Keratinocyte (primary cell): Measurements from ENCODE around the gene TMEM200A. TPM values are rescaled to one million over a fixed set of nuclear protein-coding genes. Genes with fewer than 3 reads are reported as not detected.

Source experiments
- DNase-seq: peaks from one replicate; pipeline ENCODE4 v3.0.0-alpha.2; 2011; ENCODE audit warnings: low read depth, missing footprints, low spot score
- FAIRE-seq: peaks from 2 replicates; lab custom pipeline; 2011; peaks lifted over from hg19 to GRCh38; lab: Jason Lieb, UNC
- H2AFZ ChIP-seq: 2 replicates; pipeline ENCODE4 v1.6.0; 2012; ENCODE audit warnings: low read length, control low read depth, inconsistent platforms; ENCODE audit not compliant: control insufficient read depth
- H3K27ac ChIP-seq: 2 replicates; pipeline ENCODE4 v1.5.1; 2011; ENCODE audit warnings: low read length; ENCODE audit not compliant: control insufficient read depth, insufficient read depth
- H3K27me3 ChIP-seq: 3 replicates; pipeline ENCODE4 v1.6.0; 2011; ENCODE audit warnings: low read length; ENCODE audit not compliant: control insufficient read depth, insufficient read depth; ENCODE audit errors: extremely low read depth
- H3K36me3 ChIP-seq, 2 experiments: 2 replicates in 1 of 2; 3 replicates in 1 of 2; pipeline ENCODE4 v1.5.1; 2011; ENCODE audit warnings: low read length in 2 of 2, mild to moderate bottlenecking in 1 of 2; ENCODE audit not compliant: control insufficient read depth in 2 of 2, insufficient read depth in 2 of 2; ENCODE audit errors: extremely low read depth in 1 of 2
- H3K4me1 ChIP-seq: 3 replicates; pipeline ENCODE4 v1.5.1; 2011; ENCODE audit warnings: low read length; ENCODE audit not compliant: control insufficient read depth, insufficient read depth; ENCODE audit errors: extremely low read depth
- H3K4me2 ChIP-seq: 3 replicates; pipeline ENCODE4 v1.6.0; 2011; ENCODE audit warnings: low read depth, low read length; ENCODE audit not compliant: control insufficient read depth, insufficient read depth; ENCODE audit errors: extremely low read depth
- H3K4me3 ChIP-seq, 3 experiments: fragments of 200-600 bp in 1 of 3; sonication (generic) in 1 of 3; 2 replicates in 2 of 3; 3 replicates in 1 of 3; pipeline ENCODE4 v1.5.1; 2011 to 2016; ENCODE audit warnings: low read length in 3 of 3, mild to moderate bottlenecking in 3 of 3, control low read depth in 2 of 3, inconsistent platforms in 1 of 3, low read depth in 1 of 3, mixed read lengths in 1 of 3, mixed run types in 1 of 3, moderate library complexity in 1 of 3; ENCODE audit not compliant: control insufficient read depth in 2 of 3, insufficient read depth in 2 of 3; ENCODE audit errors: extremely low read depth in 1 of 3
- H3K79me2 ChIP-seq: 2 replicates; pipeline ENCODE4 v1.6.0; 2012; ENCODE audit warnings: low read length; ENCODE audit not compliant: control insufficient read depth, insufficient read depth
- H3K9ac ChIP-seq: 3 replicates; pipeline ENCODE4 v1.6.0; 2011; ENCODE audit warnings: low read length; ENCODE audit not compliant: control insufficient read depth, insufficient read depth; ENCODE audit errors: extremely low read depth
- H3K9me1 ChIP-seq: 3 replicates; pipeline ENCODE4 v1.6.0; 2011; ENCODE audit warnings: low read length; ENCODE audit not compliant: control insufficient read depth, insufficient read depth; ENCODE audit errors: extremely low read depth
- H3K9me3 ChIP-seq: 2 replicates; pipeline ENCODE4 v1.5.1; 2012; ENCODE audit warnings: low read depth, low read length; ENCODE audit not compliant: control insufficient read depth
- H4K20me1 ChIP-seq: 3 replicates; pipeline ENCODE4 v1.6.0; 2011; ENCODE audit warnings: low read length; ENCODE audit not compliant: control insufficient read depth, insufficient read depth; ENCODE audit errors: extremely low read depth
- CTCF ChIP-seq, 3 experiments: IDR thresholded peaks in 1 of 3; conservative IDR thresholded peaks in 1 of 3; optimal IDR thresholded peaks in 1 of 3; 2 replicates in 2 of 3; 3 replicates in 1 of 3; pipeline versions ENCODE3 to v1.5.1; 2011; ENCODE audit warnings: low read length in 3 of 3, mild to moderate bottlenecking in 3 of 3, moderate library complexity in 2 of 3, control low read depth in 1 of 3, inconsistent platforms in 1 of 3; ENCODE audit not compliant: insufficient read depth in 2 of 3; ENCODE audit errors: extremely low read depth in 1 of 3
- EZH2 ChIP-seq: IDR thresholded peaks from one replicate; pipeline ENCODE4 v1.6.1; 2012; ENCODE audit warnings: inconsistent platforms, mild to moderate bottlenecking, low read length, moderate library complexity
- dilution Hi-C: fragments of 300-500 bp; cut with MboI; formaldehyde crosslinking; loops from one replicate; pipeline ENCODE4 v1.7.0; 2020; ENCODE audit warnings: low sequenced_read_pairs; ENCODE audit not compliant: extremely low pct_ligation_motif_present
- polyA plus RNA-seq, 5 experiments: library from polyadenylated mRNA; depleted of rRNA in 3 of 5; stranded (reverse) in 3 of 5; stranded (forward) in 1 of 5; unstranded in 1 of 5; fragments of >200 nt; gene quantifications; 1 replicate in 1 of 5; 2 replicates in 3 of 5; 3 replicates in 1 of 5; pipeline versions ENCODE4 v1.2.1 to v1.2.3, GENCODE V29; 2011 to 2012; ENCODE audit warnings: missing spikeins in 2 of 5, low read depth in 1 of 5, low replicate concordance in 1 of 5

The TMEM200A gene
- polyA plus RNA-seq, 1 donor (not counting 4 experiments of a cell fraction or from before 2014, with no cell fraction given) = 80.4 TPM

- DNase-seq = no peak
- Histone ChIP-seq H4K20me1 (no peaks in the 10 kb centered on the region), H2AFZ (no peak overlapping the region), H3K9me1 (no peaks in the 10 kb centered on the region), H3K4me3 (no peak overlapping the region), H3K27me3 (no peaks in the 10 kb centered on the region), H3K4me2 (no peak overlapping the region), H3K79me2 (peaks cover 29% of the 10 kb centered on the region), H3K9ac (no peak overlapping the region), H3K27ac (no peak overlapping the region), H3K36me3 (no peaks in the 10 kb centered on the region), H3K9me3 (no peaks in the 10 kb centered on the region), H3K4me1 (no peaks in the 10 kb centered on the region)
- FAIRE-seq = no peak
- dilution Hi-C loops = no loop called here
- no peak for TF ChIP-seq CTCF (optimal IDR thresholded peaks at IDR 0.05 in 1 of 3, IDR thresholded peaks at IDR 0.05 in 1 of 3, conservative IDR thresholded peaks at IDR 0.05 in 1 of 3; ENCODE audit: extremely low read depth in 1 of 3, insufficient read depth in 2 of 3, low read length in 3 of 3)
- TF ChIP-seq EZH2 = no peak
Observed at GRCh38 chr6:130354322-130354721, 11.5 kb upstream of the TMEM200A start.

- H3K4me1 ChIP-seq = no peaks in the 10 kb centered on the region
- no peak overlapping the region for H3K27ac ChIP-seq
- H2AFZ ChIP-seq = no peak overlapping the region
- no peak overlapping the region for H3K9ac ChIP-seq
- DNase-seq (no peak), FAIRE-seq (no peak)
- no peak overlapping the region for H3K4me3 ChIP-seq
- H3K9me3 ChIP-seq = no peaks in the 10 kb centered on the region
- H4K20me1 ChIP-seq = no peaks in the 10 kb centered on the region
- H3K36me3 ChIP-seq = no peaks in the 10 kb centered on the region
- peaks cover 31% of the 10 kb centered on the region for H3K79me2 ChIP-seq
- TF ChIP-seq CTCF (optimal IDR thresholded peaks at IDR 0.05 in 1 of 3, IDR thresholded peaks at IDR 0.05 in 1 of 3, conservative IDR thresholded peaks at IDR 0.05 in 1 of 3; ENCODE audit: extremely low read depth in 1 of 3, insufficient read depth in 2 of 3, low read length in 3 of 3) (no peak), EZH2 (no peak)
- H3K27me3 ChIP-seq = no peaks in the 10 kb centered on the region
- H3K9me1 ChIP-seq = no peaks in the 10 kb centered on the region
- no peak overlapping the region for H3K4me2 ChIP-seq
- dilution Hi-C loops = no loop called here
Observed at GRCh38 chr6:130355572-130355971, 10.2 kb upstream of the TMEM200A start.
